HS-27A (cell line): ENCODE measurements around the gene NKG7.
A peak's percentile ranks its signal among the peaks of the same experiment; 100 is the strongest.
"Not testable (repeated sequence)": the region's sequence is repeated elsewhere in the genome, so short reads cannot be mapped to it uniquely, and the experiment has no call there.

Experiments
- DNase-seq: peaks from one replicate; pipeline ENCODE4 v3.0.0-alpha.2; 2012; ENCODE audit warnings: low read depth, missing footprints

NKG7 gene, protein sequence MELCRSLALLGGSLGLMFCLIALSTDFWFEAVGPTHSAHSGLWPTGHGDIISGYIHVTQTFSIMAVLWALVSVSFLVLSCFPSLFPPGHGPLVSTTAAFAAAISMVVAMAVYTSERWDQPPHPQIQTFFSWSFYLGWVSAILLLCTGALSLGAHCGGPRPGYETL

DNA sequence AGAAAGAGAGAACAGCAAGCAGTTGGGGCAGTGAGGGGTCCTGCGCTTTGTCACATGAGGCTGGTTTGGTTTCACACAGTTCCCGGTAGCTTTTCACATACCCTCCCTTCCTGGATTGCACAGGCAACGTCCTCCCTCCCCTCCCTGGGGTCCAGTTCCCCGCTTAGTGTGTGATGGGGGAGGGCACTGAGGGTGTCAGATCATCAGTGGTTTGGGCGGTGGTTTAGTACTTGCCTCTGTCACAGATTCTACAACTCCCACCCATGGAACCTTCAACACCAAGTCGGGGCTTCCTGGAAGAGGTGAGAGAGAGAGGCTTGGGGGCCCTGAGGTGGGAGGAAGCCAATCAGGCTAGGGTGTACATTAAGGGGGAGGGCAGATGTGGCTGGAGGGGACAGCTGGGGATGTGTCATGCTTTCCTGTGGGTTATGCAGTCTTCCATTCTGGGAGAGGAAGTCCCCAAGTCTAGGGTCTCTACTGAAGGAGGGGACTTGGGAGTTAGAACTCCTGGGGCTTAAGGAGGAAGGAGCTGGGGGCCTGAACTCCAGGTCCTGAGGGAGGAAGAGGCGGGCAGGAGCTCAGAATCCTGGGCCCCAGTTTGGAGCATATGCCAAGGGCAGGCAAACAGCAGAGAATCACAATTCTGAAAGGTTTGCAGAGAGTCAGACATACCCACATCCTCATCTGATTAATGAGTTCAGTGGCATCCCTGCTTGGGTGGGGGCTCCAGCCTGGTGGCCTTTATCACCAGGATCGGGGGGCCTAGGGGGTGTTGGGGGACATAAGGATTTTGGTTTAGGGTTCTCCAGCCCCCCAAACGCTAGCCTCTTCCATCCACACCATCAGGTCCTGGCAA is at the start of gene NKG7:
TSS of gene NKG7 (minus strand) at position 6 of the 856 bp plus-strand sequence. CDS start 119 bp downstream, outside the sequence.
- DNase-seq: no peak

DNA sequence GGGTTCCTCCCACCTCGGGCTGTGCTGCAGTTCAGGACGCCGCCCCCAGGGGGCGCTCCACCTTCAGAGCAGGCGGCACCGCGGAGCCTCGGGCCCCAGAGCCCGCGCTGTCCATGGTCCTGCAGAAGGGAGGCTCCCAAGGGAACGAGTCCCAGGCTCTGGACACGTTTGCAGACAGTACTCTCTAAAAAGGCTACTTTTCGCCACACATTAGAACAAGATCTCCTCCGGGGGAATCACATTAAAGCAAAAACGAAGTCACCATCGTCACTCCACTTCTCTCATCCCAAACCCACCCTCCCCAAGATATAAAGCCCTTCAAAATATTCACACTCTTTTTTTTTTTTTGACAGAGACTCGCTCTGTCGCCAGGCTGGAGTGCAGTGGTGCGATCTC is 49.6 kb upstream of the NKG7 start:
- DNase-seq: no peak

DNA sequence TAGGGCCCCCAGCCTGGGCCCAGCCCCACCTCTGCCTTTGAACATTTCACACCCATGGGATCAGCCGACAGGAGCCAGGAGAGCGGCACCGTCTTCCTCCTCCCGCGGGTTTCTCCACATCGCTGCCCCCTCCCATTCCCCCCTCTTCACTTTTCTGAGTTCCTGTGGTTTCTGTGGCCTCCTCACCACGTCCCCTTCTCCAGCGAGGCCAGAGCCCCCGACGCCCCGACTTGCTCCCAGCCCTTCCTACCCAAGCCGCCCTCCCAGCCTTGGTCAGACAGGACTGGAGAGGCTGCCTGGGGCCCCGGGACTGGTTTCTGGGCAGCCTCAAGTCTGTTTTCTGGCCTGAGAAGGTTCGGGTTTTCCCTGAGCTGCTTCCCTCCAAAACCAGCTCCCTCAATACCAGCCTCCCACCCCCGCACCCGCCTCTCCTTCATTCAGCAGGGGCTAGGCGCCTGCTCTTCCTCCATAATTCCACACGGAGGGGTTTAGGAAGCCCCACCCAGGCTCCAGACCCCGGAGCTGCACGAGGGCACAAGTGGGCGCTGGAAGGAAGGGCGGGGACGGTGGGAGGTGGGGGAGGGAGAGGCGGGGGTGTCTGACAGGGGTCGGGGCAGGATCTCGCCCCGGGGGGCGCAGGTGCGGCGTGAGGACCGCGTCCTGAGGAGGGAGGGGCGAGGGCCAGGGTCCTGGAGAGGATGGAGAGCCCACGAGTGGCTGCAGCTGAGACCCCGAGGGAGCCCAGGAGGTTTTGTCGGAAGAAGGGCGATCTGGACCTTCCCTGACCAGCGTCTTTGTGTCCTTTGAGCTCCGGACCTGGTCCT is 49.0 kb upstream of the NKG7 start:
- DNase-seq: no peak

DNA sequence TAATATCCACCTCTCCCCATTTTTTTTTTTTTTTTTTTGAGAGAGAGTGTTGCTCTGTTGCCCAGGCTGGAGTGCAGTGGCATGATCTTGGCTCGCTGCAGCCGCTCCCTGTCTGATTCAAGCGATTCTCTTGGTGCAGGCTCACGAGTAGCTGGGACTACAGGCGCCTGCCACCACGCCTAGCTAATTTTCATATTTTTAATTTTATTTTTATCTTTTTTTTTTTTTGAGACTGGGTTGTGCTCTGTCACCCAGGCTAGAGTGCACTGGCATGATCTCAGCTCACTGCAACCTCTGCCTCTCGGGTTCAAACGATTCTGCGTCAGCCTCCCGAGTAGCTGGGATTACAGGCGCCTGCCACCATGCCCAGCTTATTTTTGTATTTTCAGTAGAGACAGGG is 48.1 kb upstream of the NKG7 start:
- DNase-seq: not testable (repeated sequence)

DNA sequence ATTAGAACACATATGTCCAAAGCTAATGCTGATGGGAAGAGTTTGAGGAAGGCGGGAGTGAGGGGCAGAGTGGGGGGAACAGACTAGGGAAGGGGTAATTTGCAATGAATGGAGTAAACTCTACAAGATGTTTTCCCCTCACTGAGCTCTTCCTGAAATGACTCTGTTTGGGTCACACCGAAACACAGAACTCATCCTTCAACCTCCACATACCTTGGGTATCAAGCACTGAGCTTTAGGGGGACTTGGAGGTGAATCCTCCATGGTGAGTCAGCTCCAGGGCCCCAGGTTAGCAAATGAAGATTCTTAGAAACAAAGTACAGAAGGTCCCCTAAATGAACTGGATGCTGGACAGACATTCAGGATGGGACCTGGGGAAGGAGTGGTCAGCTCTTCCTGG is 46.3 kb upstream of the NKG7 start:
- DNase-seq: no peak

DNA sequence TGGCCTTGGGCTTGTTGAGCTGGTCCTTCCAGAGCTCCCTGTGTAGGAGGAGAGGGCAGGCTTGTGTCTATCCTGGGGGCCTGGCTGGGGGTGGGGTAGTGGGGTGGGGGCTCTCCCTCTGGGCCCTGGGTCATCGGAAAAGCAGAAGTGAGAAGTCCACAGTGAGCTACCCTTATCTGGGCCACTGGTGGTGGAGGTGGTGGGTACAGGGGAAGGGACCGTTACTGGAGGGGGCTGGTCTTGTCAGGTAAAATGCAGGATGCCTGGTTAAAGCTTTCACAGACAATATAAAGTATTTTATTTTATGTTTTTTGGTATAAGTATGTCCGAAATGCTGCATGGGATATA is 45.3 kb upstream of the NKG7 start:
- DNase-seq: no peak

DNA sequence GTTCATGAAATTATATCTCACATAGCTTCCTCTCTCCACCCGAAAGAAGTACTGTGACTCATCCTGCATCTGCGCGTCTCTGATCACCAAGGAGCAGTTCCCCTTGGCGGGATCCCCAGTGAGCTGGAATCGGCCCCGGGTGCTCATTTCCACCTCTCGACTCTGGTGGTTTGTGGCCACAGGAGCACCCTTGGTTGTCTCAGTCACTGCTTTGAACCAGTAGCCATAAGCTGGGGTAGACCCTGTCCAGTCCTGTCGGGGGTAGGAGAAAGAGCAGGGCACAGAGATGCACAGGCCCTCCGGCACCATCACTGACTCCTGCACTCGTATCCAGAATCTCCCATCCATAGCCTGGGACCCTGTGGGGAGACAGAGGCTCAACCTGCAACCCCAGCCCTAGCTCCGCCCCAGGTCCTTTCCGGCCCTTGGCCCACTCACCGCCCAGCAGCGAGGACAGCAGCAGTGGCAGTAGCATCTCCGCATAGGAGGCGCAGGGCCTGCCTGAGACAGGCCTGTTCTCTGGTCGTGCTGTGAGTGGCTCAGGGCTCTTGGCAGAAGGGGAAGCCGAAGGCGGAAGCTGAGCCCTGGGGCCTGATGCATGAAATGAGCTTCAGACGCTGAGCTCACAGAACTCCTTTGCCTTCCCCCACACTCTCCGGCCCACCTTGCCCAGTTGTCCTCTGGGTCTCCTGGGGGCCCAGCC is 44.8 kb upstream of the NKG7 start, which contains the start of gene SIGLEC10:
TSS of gene SIGLEC10 (minus strand) at position 536 of the 703 bp plus-strand sequence. CDS start at position 475, 61 bp downstream.
- no peak for DNase-seq

DNA sequence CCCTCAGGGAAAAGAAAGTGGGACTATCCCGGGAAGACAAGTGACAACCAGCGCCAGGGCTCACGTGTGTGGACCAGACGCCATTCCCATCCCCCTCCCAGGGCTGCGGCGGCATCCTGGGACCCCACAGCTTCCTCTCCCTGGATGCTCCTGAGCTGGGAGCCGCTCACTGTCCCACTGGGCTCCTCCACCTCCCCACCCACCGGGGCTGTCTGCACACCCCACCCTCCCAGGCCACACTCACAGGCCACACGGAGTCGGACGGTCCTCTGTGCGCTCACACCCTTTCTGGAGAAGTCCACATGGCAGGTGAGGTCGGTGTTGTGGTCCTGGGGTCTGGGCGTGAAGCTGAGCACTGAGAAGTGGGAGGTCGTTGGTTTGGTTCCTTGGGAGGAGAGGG is 44.0 kb upstream of the NKG7 start:
- not testable (repeated sequence) for DNase-seq

DNA sequence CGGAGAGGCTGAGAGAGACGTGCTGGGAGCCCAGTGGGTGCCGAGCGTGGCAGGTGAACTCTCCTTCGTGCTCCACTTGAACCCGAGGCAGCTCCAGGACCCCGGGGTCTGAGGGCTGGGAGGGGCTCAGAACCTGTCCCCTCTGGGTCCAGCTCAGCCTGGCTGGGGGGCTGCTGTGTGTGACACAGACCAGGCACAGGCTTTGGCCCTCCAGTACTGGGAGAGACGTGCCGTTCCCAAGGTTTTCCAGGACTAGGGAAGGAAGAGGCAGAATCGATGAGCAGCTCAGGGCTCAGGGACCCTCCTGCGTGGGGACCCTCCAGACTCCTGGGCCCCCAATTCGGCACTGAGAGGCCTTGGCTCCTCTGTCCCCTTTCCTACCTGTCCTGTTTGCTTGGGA is 42.7 kb upstream of the NKG7 start:
- no peak for DNase-seq

DNA sequence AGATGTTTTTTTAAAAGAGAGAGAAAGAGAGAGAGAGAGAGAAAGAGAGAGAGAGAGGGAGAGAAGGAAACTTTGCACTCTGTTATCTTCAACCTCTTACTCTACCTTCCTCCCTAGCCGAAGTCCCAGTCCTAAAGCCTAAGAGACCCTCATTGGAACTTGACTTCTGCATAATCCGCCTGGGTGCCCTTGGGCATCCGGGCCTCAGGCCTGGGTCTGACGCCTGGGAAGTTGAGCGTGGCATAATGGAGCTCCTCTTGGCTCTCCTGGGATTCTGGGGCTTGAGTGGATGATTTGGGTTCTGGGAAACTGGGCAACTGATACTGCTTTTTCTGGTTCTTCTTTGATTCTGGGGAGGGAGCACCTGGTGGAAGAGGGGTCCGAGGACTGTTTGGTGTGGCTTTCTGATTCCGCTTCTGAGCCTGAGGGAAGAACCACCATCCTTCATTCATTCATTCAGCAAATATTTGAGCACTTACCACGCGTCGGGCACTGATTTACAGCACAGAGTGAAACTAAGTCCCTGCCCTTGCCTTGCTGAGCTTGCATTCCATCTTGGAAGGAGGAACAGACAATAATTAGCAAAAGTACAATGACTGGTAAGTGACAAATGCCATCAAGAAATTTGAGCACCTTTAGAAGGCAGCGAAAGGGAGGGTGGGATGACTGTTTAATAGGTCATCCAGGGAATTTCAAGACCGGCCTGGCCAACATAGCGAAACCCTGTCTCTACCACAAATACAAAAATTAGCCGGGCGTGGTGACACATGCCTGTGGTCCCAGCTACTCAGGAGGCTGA is 38.7 kb upstream of the NKG7 start:
- DNase-seq: no peak

DNA sequence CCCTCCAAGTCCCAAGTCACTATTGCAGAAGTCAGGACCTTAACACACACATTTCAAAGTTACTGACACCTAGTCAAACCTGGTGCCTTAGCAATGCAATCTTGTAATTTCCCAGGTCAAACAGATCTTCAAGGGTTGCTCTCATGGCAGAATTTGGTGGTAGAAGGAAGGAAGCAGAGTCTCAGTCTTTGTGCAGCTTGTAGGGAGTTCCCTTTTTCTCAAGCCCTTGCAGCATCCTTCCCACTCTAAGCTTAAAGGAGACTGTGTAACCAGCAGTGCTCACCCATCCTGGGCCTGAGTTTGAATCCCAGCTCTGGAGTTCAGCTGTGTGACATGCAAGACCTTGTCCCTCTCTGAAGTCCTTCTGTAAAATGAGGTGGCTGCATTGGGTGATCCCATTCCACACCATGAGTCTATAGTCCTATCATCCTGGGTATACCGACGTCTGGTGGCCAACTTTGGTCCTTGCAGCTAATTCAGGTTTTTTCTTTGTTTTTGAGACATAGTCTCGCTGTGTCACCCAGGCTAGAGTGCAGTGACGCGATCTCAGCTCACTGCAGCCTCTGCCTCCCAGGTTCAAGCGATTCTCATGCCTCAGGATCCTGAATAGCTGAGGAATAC is 35.2 kb upstream of the NKG7 start:
- no peak for DNase-seq

DNA sequence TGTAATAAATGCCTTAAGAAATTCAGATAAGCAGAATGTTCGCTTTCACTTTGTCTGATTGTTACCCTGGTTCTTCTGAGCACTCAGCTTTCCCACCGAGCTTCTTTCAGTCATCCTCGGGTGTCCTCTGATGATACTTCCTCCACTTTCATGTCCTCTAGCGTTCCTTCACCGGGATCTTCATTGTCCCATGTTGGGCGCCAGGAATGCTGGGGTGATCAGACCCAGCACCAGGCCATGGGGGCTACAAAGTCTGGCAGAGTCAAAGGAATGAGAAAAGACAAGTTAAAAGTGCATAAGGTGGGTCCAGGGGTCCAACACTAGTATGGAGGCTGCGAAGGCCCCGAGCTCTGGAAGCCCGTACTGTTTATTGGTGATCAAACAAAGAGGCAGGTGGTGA is 29.7 kb upstream of the NKG7 start:
- DNase-seq: no peak

DNA sequence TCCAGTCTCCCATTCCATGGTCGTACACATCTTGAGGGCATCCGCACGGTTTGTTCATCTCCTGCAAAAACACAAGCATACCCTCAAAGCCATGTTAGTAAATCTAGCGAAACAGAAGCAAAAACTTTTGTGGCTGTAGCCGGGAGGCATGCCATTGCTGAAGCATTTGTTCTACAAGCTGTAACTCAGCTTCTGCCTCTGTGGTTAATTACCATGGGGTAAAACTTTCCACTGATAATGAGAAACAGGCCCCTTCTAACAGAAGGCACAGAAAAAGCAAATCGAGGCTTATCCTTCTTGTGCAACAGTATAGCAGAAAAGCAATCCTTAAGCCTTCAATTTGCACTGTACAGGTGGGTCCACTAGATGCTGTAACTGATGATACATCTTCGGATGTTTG is 27.5 kb upstream of the NKG7 start:
- not testable (repeated sequence) for DNase-seq

DNA sequence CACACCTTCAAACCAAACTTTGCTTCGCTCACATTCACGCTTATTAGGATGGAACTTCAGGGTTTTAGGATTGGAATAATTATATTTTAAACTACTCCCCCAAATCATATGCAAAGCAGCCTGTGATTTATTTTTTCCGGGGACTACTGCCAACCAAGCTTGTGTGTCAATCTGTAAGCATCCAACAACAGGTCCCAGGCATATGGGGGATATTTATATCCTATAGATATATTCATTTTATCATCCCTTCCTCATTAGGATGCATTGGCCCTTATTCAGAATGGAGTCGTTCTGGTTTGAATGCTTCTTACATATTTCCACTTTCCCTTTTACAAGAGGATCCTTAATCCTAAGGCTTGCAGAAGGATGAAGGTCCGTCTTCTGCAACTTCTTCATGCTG is 26.8 kb upstream of the NKG7 start:
- DNase-seq: no peak

DNA sequence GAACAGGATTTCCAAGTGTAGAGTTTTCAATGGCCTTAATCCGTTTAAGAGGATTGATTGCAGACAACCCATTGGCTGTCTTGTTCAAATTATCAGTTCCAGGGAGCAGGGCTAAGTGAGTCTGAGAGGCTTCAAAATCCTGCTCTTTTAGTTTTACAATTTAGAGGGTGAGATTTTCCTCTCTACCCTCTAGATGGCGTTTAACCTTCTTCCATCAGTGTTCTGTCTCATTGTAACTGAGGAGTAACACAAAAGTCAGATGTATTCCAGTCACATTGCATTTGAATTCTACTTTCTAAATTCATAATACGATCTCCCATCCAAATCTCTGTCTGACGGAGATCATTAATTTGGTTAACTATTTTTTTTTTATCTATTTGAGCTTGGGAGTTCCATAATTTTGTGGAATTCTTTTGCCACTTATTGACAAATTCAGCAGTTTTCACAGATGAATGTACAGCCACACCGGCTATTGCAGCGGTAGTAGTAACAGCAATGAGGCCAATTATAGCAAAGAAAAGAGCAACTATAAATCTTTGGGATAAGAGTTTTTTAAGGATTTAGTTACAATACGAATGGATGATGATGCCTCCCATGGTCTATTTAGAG is 25.7 kb upstream of the NKG7 start:
- no peak for DNase-seq

DNA sequence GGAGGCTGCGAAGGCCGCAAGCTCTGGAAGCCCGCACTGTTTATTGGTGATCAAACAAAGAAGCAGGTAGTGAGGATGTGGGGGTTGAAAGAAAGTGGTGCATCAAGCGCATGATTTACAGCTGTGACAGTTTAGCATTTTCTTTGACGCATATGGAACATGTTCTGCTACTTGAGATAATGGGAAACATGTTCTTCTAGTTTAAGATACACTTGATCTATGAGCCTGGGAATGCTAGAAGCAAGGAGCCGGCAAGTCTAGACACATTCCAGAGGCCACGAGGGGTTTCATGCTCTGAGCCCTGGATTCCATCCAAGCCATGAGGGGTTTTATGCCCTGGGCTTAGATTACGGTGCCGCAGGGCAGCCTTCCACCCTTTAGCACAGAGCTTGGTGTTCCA is 25.0 kb upstream of the NKG7 start:
- not testable (repeated sequence) for DNase-seq

DNA sequence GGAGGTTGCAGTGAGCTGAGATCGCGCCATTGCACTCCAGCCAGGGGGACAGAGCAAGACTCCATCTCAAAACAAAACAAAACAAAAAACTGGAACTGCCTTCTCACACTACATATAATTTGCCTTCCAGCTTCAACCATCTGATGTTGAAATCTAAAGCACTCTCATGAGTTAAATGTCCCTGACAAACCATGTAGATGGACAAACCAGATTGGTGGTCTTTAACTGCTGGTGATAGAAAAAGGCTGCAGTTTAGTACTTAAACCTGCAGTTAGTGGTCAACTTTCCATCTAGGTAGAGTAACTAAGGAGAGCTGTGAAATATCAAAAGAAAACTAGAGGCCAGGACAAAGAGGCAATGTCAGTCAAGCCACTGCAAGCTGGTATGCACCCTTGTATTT is 23.7 kb upstream of the NKG7 start:
- DNase-seq: no peak

DNA sequence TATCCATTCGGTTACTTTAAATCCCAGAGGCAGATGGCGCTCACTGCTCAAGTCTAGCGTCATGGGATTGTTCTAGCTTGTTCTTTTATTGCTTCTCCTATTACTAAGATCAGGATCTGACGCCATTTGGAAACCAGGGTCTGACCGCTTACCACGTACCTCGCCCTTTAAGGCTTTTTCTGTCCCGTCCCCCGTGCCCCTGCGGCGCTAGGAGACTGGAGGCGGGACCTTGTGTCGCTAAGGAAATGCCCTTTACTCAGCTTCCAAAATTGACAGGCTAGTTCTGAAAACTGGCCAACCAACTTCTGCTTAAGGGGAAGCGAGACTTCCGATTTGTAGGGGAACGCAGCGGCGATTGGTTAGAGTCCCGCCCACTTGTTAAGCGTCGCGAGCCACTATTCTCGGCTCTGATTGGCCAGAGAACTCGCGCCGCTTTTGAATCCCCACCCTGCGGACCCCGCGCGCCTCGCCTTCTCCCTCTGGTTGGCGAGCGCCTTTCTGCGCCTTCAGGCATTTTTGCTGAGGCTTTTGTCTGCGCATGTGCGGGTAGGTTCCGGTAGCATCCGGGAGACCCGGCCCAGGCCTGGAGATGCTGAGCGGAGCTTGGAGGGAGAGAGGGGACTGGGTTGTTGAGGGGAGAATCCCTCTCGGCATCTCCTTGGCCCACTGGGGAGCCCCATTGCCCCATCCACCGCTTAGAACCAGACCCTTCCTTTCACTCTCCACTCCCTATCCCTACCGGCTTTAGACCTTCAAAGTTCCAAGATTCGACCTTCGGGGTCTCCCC is 21.8 kb upstream of the NKG7 start:
- DNase-seq: peak; percentile 94

DNA sequence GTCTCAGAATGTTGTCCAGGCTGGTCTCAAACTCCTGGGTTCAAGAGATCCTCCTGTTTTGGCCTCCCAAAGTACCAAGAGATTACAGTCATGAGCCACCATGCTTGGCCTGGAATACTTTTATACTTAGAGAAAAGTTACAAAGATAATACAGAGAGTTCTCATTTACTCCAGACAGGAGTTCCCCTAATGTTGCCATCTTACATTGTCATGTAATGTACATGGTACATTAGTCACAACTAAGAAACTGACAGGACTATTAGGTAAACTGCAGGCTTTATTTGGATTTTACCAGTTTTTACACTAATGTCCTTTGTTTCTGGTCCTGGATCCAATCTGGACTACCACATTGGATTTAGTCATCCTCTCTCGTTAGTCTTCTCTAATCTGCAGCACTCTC is 20.2 kb upstream of the NKG7 start:
- no peak for DNase-seq
